WERI-Rb-1 (cell line): ENCODE measurements around the gene HTD2.
"Not testable (repeated sequence)": the region's sequence is repeated elsewhere in the genome, so short reads cannot be mapped to it uniquely, and the experiment has no call there.

Experiments
- DNase-seq: peaks from one replicate; pipeline ENCODE4 v3.0.0-alpha.2; 2020
- H3K27ac ChIP-seq: fragments of 250-450 bp; sonication (Bioruptor Pico); 2 replicates; pipeline ENCODE4 v1.5.1; 2020; ENCODE audit warnings: mild to moderate bottlenecking, moderate library complexity
- H3K27me3 ChIP-seq: fragments of 250-450 bp; sonication (Bioruptor Pico); 2 replicates; pipeline ENCODE4 v1.5.1; 2021; ENCODE audit warnings: mild to moderate bottlenecking, low read depth, moderate library complexity; ENCODE audit not compliant: insufficient read depth, severe bottlenecking
- H3K36me3 ChIP-seq: fragments of 250-450 bp; sonication (Bioruptor Pico); 2 replicates; pipeline ENCODE4 v1.5.1; 2020; ENCODE audit warnings: mild to moderate bottlenecking, moderate library complexity
- H3K4me3 ChIP-seq: 2 replicates; pipeline ENCODE4 v1.5.1; 2011; ENCODE audit warnings: low read depth, mild to moderate bottlenecking, control low read depth, low read length
- H3K9me3 ChIP-seq: fragments of 250-450 bp; sonication (Bioruptor Pico); 2 replicates; pipeline ENCODE4 v1.5.1; 2021; ENCODE audit warnings: mild to moderate bottlenecking, moderate library complexity; ENCODE audit not compliant: severe bottlenecking
- CTCF ChIP-seq: IDR thresholded peaks from 2 replicates; pipeline ENCODE4 v1.5.1; 2011; ENCODE audit warnings: low read depth, mild to moderate bottlenecking, control low read depth, inconsistent platforms, low read length

The HTD2 gene

DNA sequence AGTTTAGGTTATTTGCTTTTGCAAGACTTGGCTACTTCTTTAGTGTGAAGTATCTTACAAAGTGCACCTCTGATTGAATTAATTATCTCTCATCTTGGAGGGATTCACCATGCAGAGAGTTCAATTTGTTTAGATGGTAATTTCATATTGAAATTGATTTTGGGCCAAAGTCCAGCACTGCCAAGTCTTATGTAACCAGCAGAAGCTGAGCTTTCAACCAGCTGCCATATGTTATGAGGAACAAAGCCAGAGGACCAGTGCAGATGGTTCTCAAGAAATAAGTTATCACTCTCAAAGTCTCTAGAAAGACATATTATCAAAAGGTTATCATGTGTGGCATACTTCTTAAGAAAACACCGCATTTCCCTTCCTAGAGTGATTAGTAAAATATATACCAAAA is 39.7 kb upstream of the HTD2 start:
- H3K36me3 ChIP-seq, result 0 out of 2 replicates have a peak, but pooled peaks cover 3% of the 10 kb centered on the region
- H3K4me3 ChIP-seq, result no peak overlapping the region
- no peaks in the 10 kb centered on the region for H3K27me3 ChIP-seq
- TF ChIP-seq CTCF, result no peak
- no peak overlapping the region for H3K27ac ChIP-seq
- H3K9me3 ChIP-seq, result no peaks in the 10 kb centered on the region
- no peak for DNase-seq

GRCh38 chr3:58267543-58267942 is 38.8 kb upstream of the HTD2 start:
- not testable (repeated sequence) for H3K27me3 ChIP-seq, DNase-seq, H3K27ac ChIP-seq, H3K4me3 ChIP-seq, H3K9me3 ChIP-seq, H3K36me3 ChIP-seq

- no peak for DNase-seq
- TF ChIP-seq CTCF, result no peak
- H3K27me3 ChIP-seq, result no peaks in the 10 kb centered on the region
- H3K36me3 ChIP-seq, result 0 out of 2 replicates have a peak, but pooled peaks cover 3% of the 10 kb centered on the region
- H3K4me3 ChIP-seq, result no peak overlapping the region
- H3K27ac ChIP-seq, result no peak overlapping the region
- no peaks in the 10 kb centered on the region for H3K9me3 ChIP-seq
These were observed 37.0 kb upstream of the HTD2 start for GRCh38 chr3:58269356-58269755.

- TF ChIP-seq CTCF, result no peak
- H3K27ac ChIP-seq, result no peak overlapping the region
- H3K27me3 ChIP-seq, result no peaks in the 10 kb centered on the region
- H3K36me3 ChIP-seq, result 0 out of 2 replicates have a peak, but pooled peaks cover 3% of the 10 kb centered on the region
- no peaks in the 10 kb centered on the region for H3K9me3 ChIP-seq
- DNase-seq, result no peak
- no peak overlapping the region for H3K4me3 ChIP-seq
These were observed 35.8 kb upstream of the HTD2 start for GRCh38 chr3:58270485-58270884.

- no peak for TF ChIP-seq CTCF
- H3K9me3 ChIP-seq, result peaks cover 2% of the 10 kb centered on the region
- DNase-seq, result no peak
- no peak overlapping the region for H3K27ac ChIP-seq
- H3K4me3 ChIP-seq, result no peak overlapping the region
- 0 out of 2 replicates have a peak, but pooled peaks cover 3% of the 10 kb centered on the region for H3K36me3 ChIP-seq
- no peaks in the 10 kb centered on the region for H3K27me3 ChIP-seq
These were observed 34.3 kb upstream of the HTD2 start for GRCh38 chr3:58271901-58272501.

DNA sequence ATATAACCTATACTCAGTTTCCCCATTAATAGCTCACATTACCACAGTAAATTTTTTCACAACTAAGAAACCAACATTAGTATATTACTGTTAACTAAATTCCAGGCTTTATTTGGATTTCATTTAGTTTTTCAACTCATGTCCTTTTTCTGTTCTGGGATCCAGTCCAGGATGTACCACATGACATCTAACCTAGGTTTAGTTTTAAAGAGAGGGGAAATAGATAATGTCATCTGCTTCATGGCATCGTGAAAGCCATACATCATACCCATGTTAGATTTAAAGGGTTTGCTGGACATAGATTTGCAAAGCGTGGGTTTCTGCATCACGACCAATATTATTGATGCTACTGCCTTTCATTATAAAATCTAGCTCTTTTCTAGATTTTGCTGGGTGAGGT is 33.4 kb upstream of the HTD2 start:
- Histone ChIP-seq H3K36me3 (no peaks in the 10 kb centered on the region), H3K27me3 (no peaks in the 10 kb centered on the region), H3K4me3 (no peak overlapping the region), H3K9me3 (peaks cover 2% of the 10 kb centered on the region), H3K27ac (no peak overlapping the region)
- DNase-seq, result no peak
- no peak for TF ChIP-seq CTCF

DNA sequence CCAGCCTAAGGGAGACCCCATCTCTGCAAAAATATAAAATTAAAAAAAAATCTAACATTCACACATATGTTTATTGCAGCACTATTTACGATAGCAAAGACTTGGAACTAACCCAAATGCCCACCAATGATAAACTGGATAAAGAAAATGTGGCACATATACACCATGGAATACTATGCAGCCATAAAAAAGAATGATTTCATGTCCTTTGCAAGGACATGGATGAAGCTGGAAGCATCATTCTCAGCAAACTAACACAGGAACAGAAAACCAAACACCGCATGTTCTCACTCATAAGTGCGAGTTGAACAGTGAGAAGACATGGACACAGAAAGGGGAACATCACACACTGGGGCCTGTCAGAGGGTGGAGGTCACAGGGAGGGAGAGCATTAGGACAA is 33.0 kb upstream of the HTD2 start:
- DNase-seq, result not testable (repeated sequence)

More for the DNA sequence above, 33.0 kb upstream of the HTD2 start:
- not testable (repeated sequence) for H3K4me3 ChIP-seq, H3K9me3 ChIP-seq, H3K27ac ChIP-seq, H3K36me3 ChIP-seq, H3K27me3 ChIP-seq
